GM23338 (cell line): Measurements from ENCODE around the gene PPP1R12A. TPM values are rescaled to one million over a fixed set of nuclear protein-coding genes. Genes with fewer than 3 reads are reported as not detected.
"Not testable (repeated sequence)": the region's sequence is repeated elsewhere in the genome, so short reads cannot be mapped to it uniquely, and the experiment has no call there.

Experiments
- ATAC-seq: fragments of 200-7000 bp; cut with Tn5 transposase; 3 replicates; pipeline ENCODE4 v1.9.1; 2020
- DNase-seq: peaks from one replicate; pipeline ENCODE4 v3.0.0-alpha.2; 2015; ENCODE audit warnings: low spot score
- H2AFZ ChIP-seq: fragments of 200-600 bp; sonication (generic); 2 replicates; pipeline ENCODE4 v1.8.0; 2016; ENCODE audit warnings: antibody characterized with exemption, mild to moderate bottlenecking, moderate library complexity
- H3F3A ChIP-seq: fragments of 200-600 bp; sonication (generic); replicated peaks from 2 replicates; pipeline ENCODE4 v1.8.0; 2017; ENCODE audit warnings: antibody characterized with exemption, mixed run types, low read depth
- H3K27ac ChIP-seq: fragments of 200-600 bp; sonication (generic); 2 replicates; pipeline ENCODE4 v1.6.1; 2016; ENCODE audit warnings: low read depth
- H3K27me3 ChIP-seq: fragments of 200-600 bp; sonication (generic); 2 replicates; pipeline ENCODE4 v1.8.0; 2016; ENCODE audit warnings: mild to moderate bottlenecking, mixed run types, moderate library complexity; ENCODE audit not compliant: insufficient read depth
- H3K36me3 ChIP-seq: fragments of 200-600 bp; sonication (generic); 2 replicates; pipeline ENCODE4 v1.8.0; 2016; ENCODE audit warnings: mild to moderate bottlenecking; ENCODE audit not compliant: insufficient read depth
- H3K4me1 ChIP-seq: fragments of 200-600 bp; sonication (generic); 2 replicates; pipeline ENCODE4 v1.8.0; 2016; ENCODE audit warnings: mild to moderate bottlenecking, moderate library complexity; ENCODE audit not compliant: insufficient read depth
- H3K4me2 ChIP-seq: fragments of 200-600 bp; sonication (generic); 2 replicates; pipeline ENCODE4 v1.7.1; 2017; ENCODE audit warnings: mixed run types
- H3K4me3 ChIP-seq: fragments of 200-600 bp; sonication (generic); 2 replicates; pipeline ENCODE4 v1.6.1; 2016; ENCODE audit warnings: mixed run types
- H3K79me2 ChIP-seq: fragments of 200-600 bp; sonication (generic); replicated peaks from 2 replicates; pipeline ENCODE4 v1.8.0; 2017; ENCODE audit warnings: mild to moderate bottlenecking; ENCODE audit not compliant: insufficient read depth
- H3K9me2 ChIP-seq: fragments of 200-600 bp; sonication (generic); 2 replicates; pipeline ENCODE4 v1.8.0; 2017; ENCODE audit not compliant: insufficient read depth
- H4K20me1 ChIP-seq: fragments of 200-600 bp; sonication (generic); replicated peaks from 2 replicates; pipeline ENCODE4 v1.8.0; 2017; ENCODE audit warnings: mild to moderate bottlenecking; ENCODE audit not compliant: insufficient read depth
- H3K27ac Mint-ChIP-seq: 2 replicates; pipeline ENCODE4 v1.8.0; 2020; ENCODE audit warnings: inconsistent platforms, mild to moderate bottlenecking, moderate library complexity, mixed read lengths
- H3K27me3 Mint-ChIP-seq: 3 replicates; pipeline ENCODE4 v1.8.0; 2022; ENCODE audit warnings: low read depth, mild to moderate bottlenecking, moderate library complexity, mixed read lengths, inconsistent platforms; ENCODE audit not compliant: insufficient read depth, poor library complexity
- H3K36me3 Mint-ChIP-seq: 3 replicates; pipeline ENCODE4 v1.8.0; 2021; ENCODE audit warnings: low read depth, mild to moderate bottlenecking, inconsistent platforms, moderate library complexity, mixed read lengths
- H3K4me1 Mint-ChIP-seq: 3 replicates; pipeline ENCODE4 v1.8.0; 2020; ENCODE audit warnings: mild to moderate bottlenecking, inconsistent platforms, mixed read lengths
- H3K4me3 Mint-ChIP-seq: 3 replicates; pipeline ENCODE4 v1.8.0; 2021; ENCODE audit warnings: moderate library complexity, mild to moderate bottlenecking, inconsistent platforms, mixed read lengths
- H3K9me3 Mint-ChIP-seq: 3 replicates; pipeline ENCODE4 v1.8.0; 2020; ENCODE audit warnings: moderate library complexity, mild to moderate bottlenecking, inconsistent platforms, mixed read lengths
- EZH2phosphoT487 ChIP-seq: fragments of 200-600 bp; sonication (generic); IDR thresholded peaks from one replicate; pipeline ENCODE4 v1.8.1; 2018; ENCODE audit warnings: antibody characterized with exemption; ENCODE audit not compliant: unreplicated experiment
- STAT1 ChIP-seq: IDR thresholded peaks from one replicate; pipeline ENCODE4 v1.6.1; 2016; ENCODE audit warnings: antibody characterized with exemption; ENCODE audit not compliant: unreplicated experiment
- polyA plus RNA-seq: library from polyadenylated mRNA; unstranded; fragments of >200 nt; fragmentation: Nextera tagmentation; extraction: Ambion mirVana; gene quantifications from 2 replicates; pipeline ENCODE4 v1.2.1, GENCODE V29; 2016
- total RNA-seq: library from RNA; depleted of rRNA; stranded (reverse); fragments of >200 nt; shearing (Covaris generic); gene quantifications from 2 replicates; pipeline ENCODE4 v1.2.3, GENCODE V29; 2014
- TF ChIP-seq, protein P1 (sequence below): fragments of 250-450 bp; sonication (Bioruptor Pico); IDR thresholded peaks from 2 replicates; pipeline ENCODE4 v1.5.0; 2020; ENCODE audit warnings: mild to moderate bottlenecking, moderate library complexity
- TF ChIP-seq, protein P2 (sequence below): IDR thresholded peaks from one replicate; pipeline ENCODE4 v1.6.1; 2018; ENCODE audit warnings: antibody characterized with exemption; ENCODE audit not compliant: unreplicated experiment
- TF ChIP-seq, protein P3 (sequence below): IDR thresholded peaks from 2 replicates; pipeline ENCODE4 v1.6.1; 2016; ENCODE audit warnings: antibody characterized with exemption

PPP1R12A gene
- total and polyA plus RNA-seq, 2 experiments from 2014 or later = 91.6 to 146 TPM

DNA sequence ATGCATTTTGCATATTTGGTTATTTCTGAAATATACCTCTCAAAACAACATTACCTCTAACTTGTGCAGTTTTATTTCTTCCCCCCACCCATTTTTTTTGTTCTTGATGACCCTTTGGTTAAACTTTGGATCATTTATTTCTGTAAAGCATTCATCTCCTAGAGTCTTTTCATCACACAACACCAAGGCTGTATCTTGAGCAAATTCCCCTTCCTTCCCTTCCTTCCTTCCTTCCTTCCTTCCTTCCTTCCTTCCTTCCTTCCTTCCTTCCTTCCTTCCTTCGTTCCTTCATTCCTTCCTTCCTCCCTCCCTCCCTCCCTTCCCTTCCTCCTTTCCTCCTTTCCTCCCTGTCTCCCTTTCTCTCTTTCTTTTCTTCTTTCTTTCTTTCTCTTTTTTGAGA is 43.8 kb upstream of the PPP1R12A start (continued):
- TF ChIP-seq, protein P1, sequence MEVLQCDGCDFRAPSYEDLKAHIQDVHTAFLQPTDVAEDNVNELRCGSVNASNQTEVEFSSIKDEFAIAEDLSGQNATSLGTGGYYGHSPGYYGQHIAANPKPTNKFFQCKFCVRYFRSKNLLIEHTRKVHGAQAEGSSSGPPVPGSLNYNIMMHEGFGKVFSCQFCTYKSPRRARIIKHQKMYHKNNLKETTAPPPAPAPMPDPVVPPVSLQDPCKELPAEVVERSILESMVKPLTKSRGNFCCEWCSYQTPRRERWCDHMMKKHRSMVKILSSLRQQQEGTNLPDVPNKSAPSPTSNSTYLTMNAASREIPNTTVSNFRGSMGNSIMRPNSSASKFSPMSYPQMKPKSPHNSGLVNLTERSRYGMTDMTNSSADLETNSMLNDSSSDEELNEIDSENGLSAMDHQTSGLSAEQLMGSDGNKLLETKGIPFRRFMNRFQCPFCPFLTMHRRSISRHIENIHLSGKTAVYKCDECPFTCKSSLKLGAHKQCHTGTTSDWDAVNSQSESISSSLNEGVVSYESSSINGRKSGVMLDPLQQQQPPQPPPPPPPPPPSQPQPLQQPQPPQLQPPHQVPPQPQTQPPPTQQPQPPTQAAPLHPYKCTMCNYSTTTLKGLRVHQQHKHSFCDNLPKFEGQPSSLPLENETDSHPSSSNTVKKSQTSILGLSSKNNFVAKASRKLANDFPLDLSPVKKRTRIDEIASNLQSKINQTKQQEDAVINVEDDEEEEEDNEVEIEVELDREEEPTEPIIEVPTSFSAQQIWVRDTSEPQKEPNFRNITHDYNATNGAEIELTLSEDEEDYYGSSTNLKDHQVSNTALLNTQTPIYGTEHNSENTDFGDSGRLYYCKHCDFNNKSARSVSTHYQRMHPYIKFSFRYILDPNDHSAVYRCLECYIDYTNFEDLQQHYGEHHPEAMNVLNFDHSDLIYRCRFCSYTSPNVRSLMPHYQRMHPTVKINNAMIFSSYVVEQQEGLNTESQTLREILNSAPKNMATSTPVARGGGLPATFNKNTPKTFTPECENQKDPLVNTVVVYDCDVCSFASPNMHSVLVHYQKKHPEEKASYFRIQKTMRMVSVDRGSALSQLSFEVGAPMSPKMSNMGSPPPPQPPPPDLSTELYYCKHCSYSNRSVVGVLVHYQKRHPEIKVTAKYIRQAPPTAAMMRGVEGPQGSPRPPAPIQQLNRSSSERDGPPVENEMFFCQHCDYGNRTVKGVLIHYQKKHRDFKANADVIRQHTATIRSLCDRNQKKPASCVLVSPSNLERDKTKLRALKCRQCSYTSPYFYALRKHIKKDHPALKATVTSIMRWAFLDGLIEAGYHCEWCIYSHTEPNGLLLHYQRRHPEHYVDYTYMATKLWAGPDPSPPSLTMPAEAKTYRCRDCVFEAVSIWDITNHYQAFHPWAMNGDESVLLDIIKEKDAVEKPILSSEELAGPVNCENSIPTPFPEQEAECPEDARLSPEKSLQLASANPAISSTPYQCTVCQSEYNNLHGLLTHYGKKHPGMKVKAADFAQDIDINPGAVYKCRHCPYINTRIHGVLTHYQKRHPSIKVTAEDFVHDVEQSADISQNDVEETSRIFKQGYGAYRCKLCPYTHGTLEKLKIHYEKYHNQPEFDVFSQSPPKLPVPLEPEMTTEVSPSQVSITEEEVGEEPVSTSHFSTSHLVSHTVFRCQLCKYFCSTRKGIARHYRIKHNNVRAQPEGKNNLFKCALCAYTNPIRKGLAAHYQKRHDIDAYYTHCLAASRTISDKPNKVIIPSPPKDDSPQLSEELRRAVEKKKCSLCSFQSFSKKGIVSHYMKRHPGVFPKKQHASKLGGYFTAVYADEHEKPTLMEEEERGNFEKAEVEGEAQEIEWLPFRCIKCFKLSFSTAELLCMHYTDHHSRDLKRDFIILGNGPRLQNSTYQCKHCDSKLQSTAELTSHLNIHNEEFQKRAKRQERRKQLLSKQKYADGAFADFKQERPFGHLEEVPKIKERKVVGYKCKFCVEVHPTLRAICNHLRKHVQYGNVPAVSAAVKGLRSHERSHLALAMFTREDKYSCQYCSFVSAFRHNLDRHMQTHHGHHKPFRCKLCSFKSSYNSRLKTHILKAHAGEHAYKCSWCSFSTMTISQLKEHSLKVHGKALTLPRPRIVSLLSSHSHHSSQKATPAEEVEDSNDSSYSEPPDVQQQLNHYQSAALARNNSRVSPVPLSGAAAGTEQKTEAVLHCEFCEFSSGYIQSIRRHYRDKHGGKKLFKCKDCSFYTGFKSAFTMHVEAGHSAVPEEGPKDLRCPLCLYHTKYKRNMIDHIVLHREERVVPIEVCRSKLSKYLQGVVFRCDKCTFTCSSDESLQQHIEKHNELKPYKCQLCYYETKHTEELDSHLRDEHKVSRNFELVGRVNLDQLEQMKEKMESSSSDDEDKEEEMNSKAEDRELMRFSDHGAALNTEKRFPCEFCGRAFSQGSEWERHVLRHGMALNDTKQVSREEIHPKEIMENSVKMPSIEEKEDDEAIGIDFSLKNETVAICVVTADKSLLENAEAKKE = no peak
- TF ChIP-seq, protein P2, sequence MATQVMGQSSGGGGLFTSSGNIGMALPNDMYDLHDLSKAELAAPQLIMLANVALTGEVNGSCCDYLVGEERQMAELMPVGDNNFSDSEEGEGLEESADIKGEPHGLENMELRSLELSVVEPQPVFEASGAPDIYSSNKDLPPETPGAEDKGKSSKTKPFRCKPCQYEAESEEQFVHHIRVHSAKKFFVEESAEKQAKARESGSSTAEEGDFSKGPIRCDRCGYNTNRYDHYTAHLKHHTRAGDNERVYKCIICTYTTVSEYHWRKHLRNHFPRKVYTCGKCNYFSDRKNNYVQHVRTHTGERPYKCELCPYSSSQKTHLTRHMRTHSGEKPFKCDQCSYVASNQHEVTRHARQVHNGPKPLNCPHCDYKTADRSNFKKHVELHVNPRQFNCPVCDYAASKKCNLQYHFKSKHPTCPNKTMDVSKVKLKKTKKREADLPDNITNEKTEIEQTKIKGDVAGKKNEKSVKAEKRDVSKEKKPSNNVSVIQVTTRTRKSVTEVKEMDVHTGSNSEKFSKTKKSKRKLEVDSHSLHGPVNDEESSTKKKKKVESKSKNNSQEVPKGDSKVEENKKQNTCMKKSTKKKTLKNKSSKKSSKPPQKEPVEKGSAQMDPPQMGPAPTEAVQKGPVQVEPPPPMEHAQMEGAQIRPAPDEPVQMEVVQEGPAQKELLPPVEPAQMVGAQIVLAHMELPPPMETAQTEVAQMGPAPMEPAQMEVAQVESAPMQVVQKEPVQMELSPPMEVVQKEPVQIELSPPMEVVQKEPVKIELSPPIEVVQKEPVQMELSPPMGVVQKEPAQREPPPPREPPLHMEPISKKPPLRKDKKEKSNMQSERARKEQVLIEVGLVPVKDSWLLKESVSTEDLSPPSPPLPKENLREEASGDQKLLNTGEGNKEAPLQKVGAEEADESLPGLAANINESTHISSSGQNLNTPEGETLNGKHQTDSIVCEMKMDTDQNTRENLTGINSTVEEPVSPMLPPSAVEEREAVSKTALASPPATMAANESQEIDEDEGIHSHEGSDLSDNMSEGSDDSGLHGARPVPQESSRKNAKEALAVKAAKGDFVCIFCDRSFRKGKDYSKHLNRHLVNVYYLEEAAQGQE = no peak
- TF ChIP-seq EZH2phosphoT487 (no peak), STAT1 (no peak)
- TF ChIP-seq, protein P3, sequence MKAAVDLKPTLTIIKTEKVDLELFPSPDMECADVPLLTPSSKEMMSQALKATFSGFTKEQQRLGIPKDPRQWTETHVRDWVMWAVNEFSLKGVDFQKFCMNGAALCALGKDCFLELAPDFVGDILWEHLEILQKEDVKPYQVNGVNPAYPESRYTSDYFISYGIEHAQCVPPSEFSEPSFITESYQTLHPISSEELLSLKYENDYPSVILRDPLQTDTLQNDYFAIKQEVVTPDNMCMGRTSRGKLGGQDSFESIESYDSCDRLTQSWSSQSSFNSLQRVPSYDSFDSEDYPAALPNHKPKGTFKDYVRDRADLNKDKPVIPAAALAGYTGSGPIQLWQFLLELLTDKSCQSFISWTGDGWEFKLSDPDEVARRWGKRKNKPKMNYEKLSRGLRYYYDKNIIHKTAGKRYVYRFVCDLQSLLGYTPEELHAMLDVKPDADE = no peak

DNA sequence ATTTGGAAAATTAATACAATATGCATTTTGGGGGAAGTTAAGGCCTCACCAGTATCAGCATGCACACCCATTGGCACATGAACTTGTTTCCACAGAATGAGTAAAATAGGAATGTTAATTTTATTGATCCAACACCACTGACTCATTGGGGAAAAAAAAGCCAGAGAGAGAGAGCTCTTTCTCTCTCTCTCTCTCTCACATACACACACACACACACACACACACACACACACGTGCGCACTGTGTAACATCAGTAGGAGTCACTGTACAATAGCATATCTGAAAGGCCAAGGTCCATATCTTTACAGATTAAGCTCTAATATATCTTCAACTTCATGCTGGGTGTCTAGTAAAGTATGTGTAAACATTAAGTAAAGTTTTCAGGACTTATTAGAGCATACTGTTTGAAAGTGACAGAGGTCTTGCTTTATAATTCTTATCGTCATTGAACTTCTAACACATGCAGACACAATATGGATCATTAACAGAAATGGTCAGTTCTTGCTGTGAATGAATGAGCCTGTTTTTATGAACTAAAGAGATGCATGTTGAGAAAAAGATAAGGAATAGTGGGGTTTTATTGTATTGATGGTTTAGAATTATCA is 43.1 kb upstream of the PPP1R12A start:
- H3K4me1 ChIP-seq, H3K4me1 Mint-ChIP-seq, H3F3A ChIP-seq, H3K27ac ChIP-seq, H3K27me3 ChIP-seq, H3K36me3 ChIP-seq, H3K36me3 Mint-ChIP-seq, H3K4me3 Mint-ChIP-seq, H2AFZ ChIP-seq, H3K4me3 ChIP-seq, H3K9me2 ChIP-seq, H3K79me2 ChIP-seq, H3K27me3 Mint-ChIP-seq, H4K20me1 ChIP-seq, H3K27ac Mint-ChIP-seq, ATAC-seq, DNase-seq, H3K4me2 ChIP-seq, H3K9me3 Mint-ChIP-seq: not testable (repeated sequence)
